Measurements from ENCODE around the gene GLI3. TPM values are rescaled to one million over a fixed set of nuclear protein-coding genes. Genes with fewer than 3 reads are reported as not detected.

Gene GLI3
- total and polyA plus RNA-seq, 2 of the 8 experiments (the other 6 are each of a cell fraction or from before 2014, with no cell fraction given): 8.0 to 31.1 TPM

DNA sequence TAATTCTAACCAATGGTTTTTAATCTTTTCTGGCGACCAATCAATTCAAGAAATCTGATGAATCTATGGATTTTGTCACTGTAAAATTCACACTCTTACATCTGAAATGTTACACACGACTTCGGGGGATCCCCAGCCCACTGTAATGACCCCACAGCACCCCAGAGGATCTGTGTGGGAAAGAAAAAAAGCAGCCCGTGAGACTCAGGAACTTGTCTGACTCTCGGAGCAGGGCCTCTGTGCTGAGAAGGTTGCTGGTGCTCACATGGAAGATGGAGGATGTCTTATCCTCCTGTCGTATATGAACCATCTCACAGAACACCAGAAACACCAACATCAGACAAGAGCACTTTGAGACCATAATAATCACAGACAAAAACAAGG is 305.8 kb downstream of the GLI3 start:
- WGBS, 2 experiments (ENCODE audit: extremely low coverage in 1 of 2, insufficient coverage in 1 of 2, insufficient read length in 1 of 2, insufficient replicate concordance in 2 of 2, low coverage in 1 of 2, low lambda C conversion rate in 2 of 2, missing lambda C conversion rate in 1 of 2): 91% methylated on average over 6 of the region's 6 CpGs; no CpG with 5 or more reads in 1 of the 2 experiments
- CTCF ChIA-PET (ENCODE audit: partially characterized antibody): interaction anchor here (0.6 to 3.1 kb wide), 4 partner anchors 10 to 157 kb away, joined by 3 to 17 read pairs (median 7); no protein-coding TSS in a partner anchor
- TF ChIP-seq ATF3 (IDR thresholded peaks at IDR 0.05; ENCODE audit: insufficient read depth, low read depth, low read length): no peak
- TF ChIP-seq CREB1 (IDR thresholded peaks at IDR 0.05): no peak

More for the DNA sequence above, 305.8 kb downstream of the GLI3 start:
- POLR2A ChIA-PET (ENCODE audit: partially characterized antibody): no interaction called here
- H3K27ac ChIP-seq (ENCODE audit: low read depth, low read length): no peak overlapping the region
- H3K23ac ChIP-seq (ENCODE audit: insufficient read length): no peak overlapping the region
- H3K79me2 ChIP-seq (ENCODE audit: control insufficient read depth in 1 of 2, insufficient read depth in 2 of 2, low read length in 2 of 2): no peaks in the 10 kb centered on the region
- no peaks in the 10 kb centered on the region for H3K9me3 ChIP-seq (ENCODE audit: insufficient read depth in 2 of 2, low read depth in 1 of 2, low read length in 1 of 2)
- FAIRE-seq (no peak), DNase-seq (ENCODE audit: low read depth in 1 of 2, low spot score in 2 of 2) (no peak)
- no peaks in the 10 kb centered on the region; the same call in 1 of the 2 replicates for H3K23me2 ChIP-seq (ENCODE audit: low read depth, low read length)
- H2BK120ac ChIP-seq (replicated peaks; ENCODE audit: low read depth, low read length): no peak overlapping the region
- H3K4me3 ChIP-seq (ENCODE audit: extremely low read depth in 1 of 4, insufficient read depth in 2 of 4, low read depth in 3 of 4, low read length in 4 of 4): no peak overlapping the region
- no peak overlapping the region for H3K9ac ChIP-seq (replicated peaks in 1 of 4; ENCODE audit: extremely low read depth in 1 of 4, low read depth in 3 of 4, low read length in 3 of 4)
- H3K4me2 ChIP-seq (ENCODE audit: insufficient read depth in 1 of 2, low read depth in 2 of 2, low read length in 2 of 2): no peak overlapping the region
- H3K36me3 ChIP-seq (ENCODE audit: control insufficient read depth in 2 of 4, insufficient read depth in 4 of 4, low read length in 3 of 4): no peaks in the 10 kb centered on the region
- no peaks in the 10 kb centered on the region for H3K79me1 ChIP-seq (ENCODE audit: low read depth, low read length)
- no peak overlapping the region for H4K8ac ChIP-seq (ENCODE audit: extremely low read depth, insufficient read depth, low read length)
- no peak overlapping the region for H3K18ac ChIP-seq (ENCODE audit: extremely low read depth, low read length)
- no peak overlapping the region for H3K14ac ChIP-seq (ENCODE audit: insufficient read length)
- no peak overlapping the region for H2BK5ac ChIP-seq (ENCODE audit: low read depth, low read length)
- H4K20me1 ChIP-seq (replicated peaks in 1 of 2; ENCODE audit: control insufficient read depth in 1 of 2, insufficient read depth in 2 of 2, low read length in 2 of 2): no peaks in the 10 kb centered on the region
- no peaks in the 10 kb centered on the region; a peak in 1 of 7 replicates for H3K4me1 ChIP-seq (replicated peaks in 1 of 4; ENCODE audit: control insufficient read depth in 3 of 4, insufficient read depth in 4 of 4, low read length in 3 of 4)
- H2BK12ac ChIP-seq (ENCODE audit: low read depth, low read length): no peak overlapping the region
- no peak overlapping the region for H2AFZ ChIP-seq (ENCODE audit: low read length)
- H4K5ac ChIP-seq (ENCODE audit: insufficient read length, low read depth, low read length): no peak overlapping the region
- no peak overlapping the region for H2BK20ac ChIP-seq (ENCODE audit: low read length)
- H4K91ac ChIP-seq (replicated peaks; ENCODE audit: insufficient read length, low read length): no peak overlapping the region
- no peak overlapping the region for H3K4ac ChIP-seq (replicated peaks; ENCODE audit: insufficient read length, low read depth, low read length)
- H3K27me3 ChIP-seq (replicated peaks in 1 of 4; ENCODE audit: control insufficient read depth in 3 of 4, extremely low read depth in 1 of 4, insufficient read depth in 3 of 4, low read length in 3 of 4): no peaks in the 10 kb centered on the region
- no peak overlapping the region for H2BK15ac ChIP-seq (ENCODE audit: low read length)
- no peak overlapping the region for H2AK5ac ChIP-seq (ENCODE audit: low read depth, low read length)
- no peak overlapping the region for H3K56ac ChIP-seq (replicated peaks; ENCODE audit: insufficient read length, low read depth, low read length)
